Cardiac septum (tissue), 1 donor: Measurements from ENCODE around the gene ATF7IP2. TPM values are rescaled to one million over a fixed set of nuclear protein-coding genes. Genes with fewer than 3 reads are reported as not detected.
"Not testable (repeated sequence)": the region's sequence is repeated elsewhere in the genome, so short reads cannot be mapped to it uniquely, and the experiment has no call there.

Experiments
- DNase-seq: peaks from one replicate; pipeline ENCODE4 v3.0.0-alpha.2; 2020; ENCODE audit warnings: low spot score
- intact Hi-C: fragments of 100-400 bp; cut with DNase I; formaldehyde crosslinking; loops from one replicate; pipeline ENCODE4 v1.14.0; 2022
- long read RNA-seq: library from polyadenylated mRNA; unstranded; transcript quantifications from one replicate; pipeline ENCODE4 v2.0.0, GENCODE V29; 2021
- total RNA-seq: library from RNA; stranded (reverse); fragmentation: NEBNext Ultra II Directional; extraction: Animal tissue kit (Norgen Biotek cat#: 25700); gene quantifications from one replicate; pipeline ENCODE4 v1.2.1, GENCODE V29; 2021
- donor health status: DM: no; HTN: no; CAD: no.

ATF7IP2 gene, protein sequence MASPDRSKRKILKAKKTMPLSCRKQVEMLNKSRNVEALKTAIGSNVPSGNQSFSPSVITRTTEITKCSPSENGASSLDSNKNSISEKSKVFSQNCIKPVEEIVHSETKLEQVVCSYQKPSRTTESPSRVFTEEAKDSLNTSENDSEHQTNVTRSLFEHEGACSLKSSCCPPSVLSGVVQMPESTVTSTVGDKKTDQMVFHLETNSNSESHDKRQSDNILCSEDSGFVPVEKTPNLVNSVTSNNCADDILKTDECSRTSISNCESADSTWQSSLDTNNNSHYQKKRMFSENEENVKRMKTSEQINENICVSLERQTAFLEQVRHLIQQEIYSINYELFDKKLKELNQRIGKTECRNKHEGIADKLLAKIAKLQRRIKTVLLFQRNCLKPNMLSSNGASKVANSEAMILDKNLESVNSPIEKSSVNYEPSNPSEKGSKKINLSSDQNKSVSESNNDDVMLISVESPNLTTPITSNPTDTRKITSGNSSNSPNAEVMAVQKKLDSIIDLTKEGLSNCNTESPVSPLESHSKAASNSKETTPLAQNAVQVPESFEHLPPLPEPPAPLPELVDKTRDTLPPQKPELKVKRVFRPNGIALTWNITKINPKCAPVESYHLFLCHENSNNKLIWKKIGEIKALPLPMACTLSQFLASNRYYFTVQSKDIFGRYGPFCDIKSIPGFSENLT
- 42.3 TPM for total RNA-seq
- long read RNA-seq, partial matches to known transcripts: 1 of 22 reads
- long read RNA-seq, other reads (novel, unspliced or antisense): 11 of 22 reads

DNA sequence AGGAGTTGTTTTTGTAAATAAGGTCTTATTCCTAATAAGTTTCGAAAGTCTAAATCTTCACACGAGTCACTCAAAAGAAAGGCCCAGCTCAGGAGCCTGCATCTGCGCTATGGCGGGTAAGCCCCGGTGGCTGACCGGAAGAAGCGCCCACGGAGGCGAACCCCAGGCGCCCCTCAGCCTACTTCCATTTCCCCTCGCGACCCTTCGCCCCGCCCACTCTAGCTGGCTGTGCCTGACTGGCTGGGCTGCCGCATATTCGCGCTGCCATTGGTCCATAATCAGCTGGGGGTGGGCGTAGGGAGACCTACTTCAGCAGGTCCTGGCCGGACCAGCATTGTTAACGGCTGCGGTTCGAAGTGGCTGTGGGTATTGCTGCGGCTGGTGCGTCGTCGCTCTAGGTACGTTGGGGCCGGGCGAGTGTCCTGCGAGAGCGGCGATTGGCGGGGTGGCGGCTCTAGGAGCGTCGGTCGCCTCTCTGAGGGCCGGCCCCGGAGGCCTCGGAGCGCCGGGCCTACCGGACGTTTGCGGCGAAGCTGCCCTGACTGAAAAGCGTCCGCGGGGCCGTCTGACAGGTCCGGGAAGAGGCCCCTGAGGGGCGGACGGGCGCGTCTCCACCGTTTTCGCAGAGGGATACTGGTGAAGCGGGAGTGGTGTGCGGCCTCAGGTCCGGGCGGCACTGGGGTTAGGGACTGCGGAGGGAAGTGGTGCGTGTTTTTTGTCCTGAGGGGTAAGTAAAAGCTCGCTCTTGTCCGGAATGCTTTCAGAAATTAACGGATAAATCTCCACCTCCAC lies at the start of gene ATF7IP2:
ATF7IP2 (plus strand) TSS at position 337 of the 792 bp plus-strand sequence. CDS start 44,560 bp downstream, outside the sequence.
- DNase-seq: peak; percentile 92
- intact Hi-C loops: no loop called here

DNA sequence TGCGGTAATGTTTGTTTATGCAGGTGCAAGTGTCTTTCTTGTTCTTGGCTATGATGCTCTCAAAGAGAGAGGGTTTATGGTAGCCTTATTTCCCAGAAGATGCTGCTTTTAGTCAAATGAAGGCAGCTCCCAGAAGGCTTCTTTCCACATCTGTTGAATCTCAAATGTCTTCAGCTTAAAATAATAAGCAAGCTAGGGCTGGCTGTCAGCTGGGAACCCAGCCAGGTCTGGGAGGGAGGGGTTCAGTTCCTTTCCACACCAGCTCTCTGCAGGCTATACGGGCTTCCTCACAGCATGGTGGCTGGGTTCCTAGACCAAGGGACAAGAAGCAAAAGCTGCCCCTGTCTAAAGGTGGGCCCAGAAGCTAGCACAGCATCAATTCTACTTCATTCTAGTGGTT lies 47.4 kb upstream of the ATF7IP2 start:
- intact Hi-C loops: no loop called here
- no peak for DNase-seq

DNA sequence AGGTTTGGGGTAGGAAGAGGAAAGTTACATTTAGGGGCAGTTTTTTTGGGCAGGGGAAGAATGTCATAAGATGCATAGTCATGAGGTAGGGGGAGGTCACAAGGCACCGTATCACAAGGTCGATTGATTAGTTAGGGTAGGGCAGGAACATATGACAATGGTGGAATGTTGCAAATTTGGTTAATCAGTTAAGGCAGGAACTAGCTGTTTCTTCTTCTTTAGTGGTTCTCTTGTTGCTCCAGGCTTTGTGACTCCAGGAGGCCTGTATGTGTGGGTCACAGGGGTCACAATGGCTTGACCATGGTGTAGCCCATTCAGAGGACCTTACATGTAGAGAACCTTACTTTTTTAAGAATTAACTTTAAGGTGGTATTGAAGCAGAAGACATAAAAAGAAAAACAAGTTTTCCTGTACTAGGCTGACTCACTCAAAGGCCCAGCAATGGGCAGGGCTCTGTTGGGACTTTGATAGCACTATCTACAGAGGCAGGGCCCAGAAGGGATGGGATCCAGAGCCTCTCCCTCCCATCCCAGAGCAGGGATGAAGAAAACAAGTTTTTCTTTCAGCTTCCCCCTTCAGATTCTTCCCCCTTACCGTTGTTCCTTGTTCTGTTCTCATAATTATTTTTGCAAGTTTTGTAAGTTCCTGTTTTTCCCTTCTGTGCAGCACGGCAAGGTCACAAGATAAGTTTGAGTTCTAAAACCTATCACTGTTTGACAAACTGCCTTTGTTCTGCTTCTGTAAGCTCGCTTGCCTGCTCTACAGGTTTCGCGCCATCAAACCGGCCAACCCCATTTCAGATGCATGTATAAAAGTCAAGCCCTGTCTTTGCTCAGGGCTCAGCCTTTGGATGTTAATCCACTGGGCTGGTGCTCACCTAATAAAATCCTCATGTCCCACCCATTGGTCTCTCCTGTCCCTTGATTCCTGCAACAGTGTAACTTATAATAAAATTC lies 45.8 kb upstream of the ATF7IP2 start:
- intact Hi-C loops: no loop called here
- no peak for DNase-seq

DNA sequence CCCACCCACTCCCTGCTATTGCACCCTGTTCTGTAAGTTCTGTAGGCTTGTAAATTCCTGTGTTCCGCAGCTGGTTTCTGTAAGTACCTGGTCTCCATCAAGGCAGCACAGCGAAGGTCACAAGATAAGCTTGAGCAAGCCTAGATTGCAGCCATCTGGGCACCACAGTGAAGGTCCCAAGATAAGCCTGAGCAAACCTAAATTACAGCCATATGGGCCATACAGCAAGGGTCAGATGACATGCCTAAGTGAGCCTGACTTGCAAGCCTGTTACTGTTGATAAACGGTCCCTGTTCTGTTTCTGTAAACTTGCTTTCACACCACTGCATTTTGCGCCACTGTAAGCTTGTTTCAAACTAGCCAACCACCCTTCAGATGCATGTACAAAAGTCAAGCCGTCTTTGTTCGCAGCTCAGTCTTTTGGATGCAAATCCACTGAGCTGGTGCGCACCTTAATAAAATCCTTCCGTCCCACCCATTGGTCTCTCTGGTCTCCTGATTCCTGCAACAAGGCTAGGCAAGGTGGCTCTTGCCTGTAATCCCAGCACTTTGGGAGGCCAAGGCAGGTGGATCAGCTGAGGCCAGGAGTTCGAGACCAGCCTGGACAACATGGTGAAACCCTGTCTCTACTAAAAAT lies 42.6 kb upstream of the ATF7IP2 start:
- DNase-seq: no peak
- intact Hi-C loops: no loop called here

DNA sequence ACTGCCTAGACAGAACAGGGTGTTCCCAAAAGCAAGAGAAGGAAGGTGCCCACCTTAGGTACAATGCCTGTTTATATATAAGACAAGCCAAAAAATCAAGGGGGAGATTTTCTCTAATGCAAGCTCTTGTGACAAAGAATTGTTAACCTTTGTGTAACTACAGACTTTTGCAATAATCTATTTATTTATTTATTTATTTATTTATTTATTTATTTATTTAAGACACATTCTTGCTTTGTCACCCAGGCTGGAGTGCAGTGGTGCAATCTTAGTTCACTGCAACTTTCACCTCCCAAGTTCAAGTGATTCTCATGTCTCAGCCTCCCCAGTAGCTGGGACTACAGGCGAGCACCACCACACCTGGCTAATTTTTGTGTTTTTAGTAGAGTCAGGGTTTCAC lies 41.2 kb upstream of the ATF7IP2 start:
- DNase-seq, intact Hi-C loops: not testable (repeated sequence)

DNA sequence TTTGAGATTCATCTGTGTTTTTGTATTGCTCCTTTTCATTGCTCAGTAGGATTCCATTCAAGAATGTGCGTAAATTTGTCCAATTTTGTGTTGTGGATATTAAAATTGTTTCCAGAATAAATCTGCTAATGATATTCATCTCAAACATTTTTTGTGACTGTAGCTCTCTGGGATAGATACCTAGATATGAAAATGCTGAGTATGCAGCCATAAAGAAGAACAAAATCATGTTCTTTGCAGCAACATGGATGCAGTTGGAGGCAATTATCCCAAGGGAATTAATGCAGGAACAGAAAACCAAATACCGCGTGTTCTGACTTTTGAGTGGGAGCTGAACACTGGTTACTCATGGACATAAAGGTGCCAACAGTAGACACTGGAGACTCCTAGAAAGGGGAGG lies 40.2 kb upstream of the ATF7IP2 start:
- DNase-seq: no peak
- intact Hi-C loops: no loop called here

DNA sequence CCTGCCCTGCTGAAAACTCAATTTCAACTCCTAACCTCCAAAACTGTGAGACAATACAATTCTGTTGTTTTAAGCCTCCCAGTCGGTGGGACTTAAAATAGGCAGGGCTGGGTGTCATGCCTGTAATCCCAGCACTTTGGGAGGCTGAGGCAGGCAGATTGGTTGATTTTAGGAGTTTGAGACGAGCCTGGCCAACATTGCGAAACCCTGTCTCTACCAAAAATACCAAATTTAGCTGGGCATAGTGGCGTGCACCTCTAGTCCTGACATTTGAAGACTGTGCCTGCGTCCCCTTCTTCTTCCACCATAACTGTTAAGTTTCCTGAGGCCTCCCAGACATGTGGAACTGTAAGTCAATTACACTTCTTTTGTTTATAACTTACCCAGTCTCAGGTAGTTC lies 36.0 kb upstream of the ATF7IP2 start:
- intact Hi-C loops: no loop called here
- no peak for DNase-seq

DNA sequence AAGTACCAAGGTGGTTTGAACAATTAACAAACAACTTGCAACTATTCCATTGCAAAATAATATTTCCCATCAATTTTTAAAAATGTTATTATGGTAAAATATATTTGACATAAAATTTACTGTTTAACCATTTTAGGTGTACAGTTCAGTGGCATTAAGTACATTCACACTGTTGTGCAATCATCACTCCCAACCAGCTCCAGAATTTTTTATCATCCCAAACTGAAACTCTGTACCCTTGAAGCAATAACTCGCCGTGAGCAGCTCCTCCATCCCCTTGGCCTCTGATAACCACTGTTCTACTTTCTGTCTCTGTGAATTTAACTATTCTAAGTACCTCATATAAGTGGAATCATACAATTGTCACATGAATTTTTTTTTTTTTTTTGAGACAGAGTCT lies 33.6 kb upstream of the ATF7IP2 start:
- no peak for DNase-seq
- intact Hi-C loops: no loop called here

DNA sequence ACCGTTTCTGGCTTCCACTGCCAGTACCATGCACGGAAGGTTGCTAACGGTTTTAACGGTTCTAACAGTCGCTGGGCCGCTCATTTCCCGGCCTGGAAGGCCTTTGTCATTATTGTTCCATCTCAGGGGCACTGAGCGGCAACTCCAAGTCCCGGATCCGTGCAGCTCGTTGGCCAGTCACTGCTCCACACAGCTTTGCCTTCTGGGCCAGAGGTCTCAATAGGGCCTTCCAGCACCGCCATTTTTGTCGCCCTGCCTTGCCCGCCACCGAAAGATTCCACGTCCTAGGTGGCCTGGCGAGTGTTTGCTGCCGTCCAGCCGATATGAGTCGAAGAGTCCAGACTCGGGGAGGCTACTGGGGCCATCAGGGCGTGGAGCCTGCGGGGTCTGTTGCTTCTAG lies 30.3 kb upstream of the ATF7IP2 start:
- intact Hi-C loops: no loop called here
- no peak for DNase-seq

DNA sequence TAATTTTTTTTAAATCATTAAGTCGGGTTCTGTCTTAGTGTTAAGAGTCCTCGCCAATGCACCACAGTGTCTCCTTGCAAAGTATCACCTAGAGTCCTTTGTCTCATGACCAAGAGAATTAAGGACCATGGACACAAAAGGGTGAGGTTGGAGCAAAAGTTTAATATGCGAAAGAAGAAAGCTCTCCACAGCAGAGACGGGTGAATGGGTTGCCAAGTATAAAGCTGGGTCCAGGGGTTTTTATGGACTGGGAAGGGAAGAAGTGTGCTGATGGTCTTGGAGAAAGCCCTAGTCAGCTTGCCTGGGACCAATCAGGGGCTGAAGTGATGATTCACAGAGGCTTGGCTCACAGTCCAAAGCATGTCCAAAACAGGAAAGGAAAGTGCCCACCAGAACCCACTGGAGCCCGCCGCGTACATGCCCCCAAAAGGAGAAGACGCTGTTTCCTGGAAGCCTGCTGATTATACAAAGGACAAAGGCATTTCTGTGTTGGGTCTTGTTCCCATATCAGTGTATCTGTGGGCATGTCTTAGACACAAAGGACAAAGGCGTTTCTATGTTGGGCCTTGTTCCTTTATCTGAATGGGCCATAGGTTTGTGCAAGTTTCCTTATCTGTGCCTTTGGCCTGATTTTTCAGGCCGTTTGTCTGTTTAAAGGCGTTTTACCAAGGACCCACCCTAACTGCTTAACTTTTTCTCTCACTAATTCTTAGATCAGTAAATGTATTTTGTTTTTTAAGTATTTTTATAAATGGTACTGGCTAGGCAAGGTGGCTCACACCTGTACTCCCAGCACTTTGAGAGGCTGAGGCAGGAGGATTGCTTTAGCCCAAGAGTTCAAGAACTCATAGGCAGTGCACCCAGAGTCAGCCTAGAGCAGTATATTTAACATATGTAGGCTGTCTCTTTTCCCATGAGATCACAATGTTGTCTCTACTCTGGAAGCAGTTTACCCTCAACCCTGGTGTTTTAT lies 28.7 kb upstream of the ATF7IP2 start:
- DNase-seq: no peak
- intact Hi-C loops: no loop called here

DNA sequence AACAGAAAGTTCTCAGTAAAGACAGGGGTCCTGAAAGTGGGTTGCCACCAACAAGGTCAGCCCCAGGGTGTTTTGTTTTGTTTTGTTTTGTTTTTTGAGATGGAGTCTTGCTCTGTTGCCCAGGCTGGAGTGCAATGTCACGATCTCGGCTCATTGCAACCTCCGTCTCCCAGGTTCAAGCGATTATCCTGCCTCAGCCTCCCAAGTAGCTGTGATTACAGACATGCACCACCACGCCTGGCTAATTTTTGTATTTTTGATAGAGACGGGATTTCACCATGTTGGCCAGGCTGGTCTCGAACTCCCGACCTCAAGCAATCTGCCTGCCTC lies 24.1 kb upstream of the ATF7IP2 start:
- intact Hi-C loops: not testable (repeated sequence)

DNA sequence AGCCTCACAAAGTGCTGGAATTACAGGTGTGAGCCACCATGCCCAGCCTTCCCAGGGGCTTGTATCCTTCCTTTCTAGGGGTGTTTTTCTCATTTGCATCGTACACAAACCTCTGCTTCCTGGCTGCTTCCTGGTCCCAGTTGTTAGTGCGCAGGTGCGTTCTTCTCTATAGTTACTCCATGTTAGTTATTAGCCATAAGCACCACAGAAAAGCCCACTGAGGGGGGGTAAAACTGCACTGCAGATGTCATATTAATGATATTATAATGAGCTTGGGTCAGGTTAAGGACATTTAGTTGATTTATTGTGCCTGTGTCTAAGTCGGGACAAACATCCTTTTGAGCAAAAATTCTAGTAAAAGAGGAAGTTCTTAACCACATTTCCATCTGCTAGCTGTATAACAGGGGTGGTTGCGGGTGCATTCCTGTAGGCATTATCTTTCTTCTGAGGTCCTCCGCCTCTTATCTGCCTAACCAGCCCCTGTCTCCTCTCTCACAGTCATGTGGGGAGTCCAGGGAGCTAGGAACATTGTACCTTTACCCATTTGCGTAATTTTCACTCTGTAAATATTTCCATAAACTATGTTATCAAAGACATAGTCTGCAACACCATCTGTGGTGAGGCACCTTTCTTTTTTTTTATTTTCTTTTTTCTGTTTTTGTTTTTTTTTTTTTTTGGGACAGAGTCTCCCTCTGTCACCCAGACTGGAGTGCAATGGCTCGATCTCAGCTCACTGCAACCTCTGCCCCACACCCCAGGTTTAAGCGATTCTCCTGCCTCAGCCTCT lies 23.6 kb upstream of the ATF7IP2 start:
- no peak for DNase-seq
- intact Hi-C loops: no loop called here

More for the DNA sequence above, 24.1 kb upstream of the ATF7IP2 start:
- not testable (repeated sequence) for DNase-seq

DNA sequence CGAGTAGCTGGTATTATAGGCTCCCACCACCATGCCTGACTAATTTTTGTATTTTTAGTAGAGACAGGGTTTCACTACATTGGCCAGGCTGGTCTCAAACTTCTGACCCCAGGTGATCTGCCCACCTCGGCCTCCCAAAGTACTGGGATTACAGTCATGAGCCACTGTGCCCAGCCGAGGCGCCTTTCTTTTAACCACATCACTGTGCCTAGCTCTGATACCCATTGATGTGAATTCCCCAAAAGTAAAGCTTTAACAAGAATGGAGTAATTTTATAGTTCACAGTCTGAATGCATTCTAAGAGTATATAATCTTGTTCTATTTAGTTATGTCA lies 23.0 kb upstream of the ATF7IP2 start:
- DNase-seq, intact Hi-C loops: not testable (repeated sequence)

DNA sequence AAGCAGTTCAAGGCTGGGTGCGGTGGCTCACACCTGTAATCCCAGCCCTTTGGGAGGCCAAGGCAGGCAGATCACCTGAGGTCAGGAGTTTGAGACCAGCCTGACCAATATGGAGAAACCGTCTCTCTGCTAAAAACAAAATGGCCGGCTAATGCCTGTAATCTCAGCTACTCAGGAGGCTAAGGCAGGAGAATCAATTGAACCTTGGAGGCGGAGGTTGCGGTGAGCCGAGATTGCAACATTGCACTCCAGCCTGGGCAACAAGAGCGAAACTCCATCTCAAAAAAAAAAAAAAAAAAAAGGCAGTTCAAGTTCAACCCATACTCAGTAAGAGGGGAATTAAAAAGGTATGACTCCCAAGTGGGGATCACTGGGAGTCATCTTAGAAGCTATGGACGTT lies 19.2 kb upstream of the ATF7IP2 start:
- intact Hi-C loops, DNase-seq: not testable (repeated sequence)

DNA sequence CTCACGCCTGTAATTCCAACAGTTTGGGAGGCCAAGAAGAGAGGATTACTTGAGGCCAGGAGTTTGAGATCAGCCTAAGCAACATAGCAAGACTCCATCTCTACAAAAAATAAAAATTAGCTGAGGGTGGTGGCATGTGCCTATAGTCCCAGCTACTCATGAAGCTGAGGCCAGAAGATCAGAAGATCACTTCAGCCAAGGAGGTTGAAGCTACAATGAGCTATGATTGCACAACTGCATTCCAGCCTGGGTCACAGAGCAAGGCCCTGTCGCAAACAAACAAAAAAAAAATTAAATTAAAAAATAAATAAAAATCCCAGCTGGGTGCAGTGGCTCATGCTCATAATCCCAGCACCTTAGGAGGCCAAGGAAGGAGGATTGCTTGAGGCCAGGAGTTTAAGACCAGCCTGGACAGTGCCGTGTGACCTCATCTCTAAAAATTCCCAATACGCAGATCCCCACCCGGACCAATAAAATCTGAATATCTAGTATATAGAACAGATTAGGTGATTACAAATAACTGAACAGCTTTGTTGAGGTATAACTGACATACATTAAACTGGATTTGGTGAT lies 18.2 kb upstream of the ATF7IP2 start:
- intact Hi-C loops: no loop called here
- DNase-seq: no peak

DNA sequence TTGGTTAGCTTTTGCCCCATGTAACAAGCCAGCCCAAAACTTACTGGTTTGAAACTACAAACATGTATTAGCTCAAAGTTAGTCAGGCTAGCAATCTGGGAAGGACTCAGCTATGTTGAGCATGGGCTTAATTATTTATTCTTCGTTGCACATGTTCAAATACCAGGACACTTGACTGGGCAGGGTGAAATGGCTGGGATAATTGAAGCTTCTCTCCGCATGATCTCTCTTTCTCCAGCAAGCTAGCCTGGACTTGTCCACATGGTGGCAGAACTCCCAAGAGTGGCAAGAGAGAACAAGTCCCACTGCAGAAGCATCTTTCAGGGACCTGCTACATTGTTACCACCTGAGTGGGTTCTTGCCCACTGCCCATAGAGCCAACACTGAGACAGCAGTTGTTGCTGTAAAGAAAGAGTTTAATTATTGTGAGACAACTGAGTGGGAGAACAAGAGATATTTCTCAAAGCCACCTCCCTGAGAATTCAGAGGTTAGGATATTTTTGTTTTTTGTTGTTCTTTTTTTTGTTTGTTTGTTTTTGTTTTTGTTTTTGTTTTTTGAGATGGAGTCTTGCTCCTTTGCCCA lies 16.8 kb upstream of the ATF7IP2 start:
- intact Hi-C loops: no loop called here
- no peak for DNase-seq
